H1 (cell line): ENCODE data around the gene ARSA. TPM values are rescaled to one million over a fixed set of nuclear protein-coding genes. Genes with fewer than 3 reads are reported as not detected.

Source experiments
- CTCF ChIA-PET: fragments of 300-600 bp; sonication (Branson Sonifier 250); formaldehyde crosslinking; loops from one replicate; lab custom pipeline; 2021; ENCODE audit not compliant: partially characterized antibody; lab: Charles Lee
- POLR2A ChIA-PET: fragments of 300-600 bp; sonication (Branson Sonifier 250); formaldehyde crosslinking; loops from one replicate; lab custom pipeline; 2021; ENCODE audit warnings: inconsistent platforms; ENCODE audit not compliant: partially characterized antibody; lab: Charles Lee
- DNase-seq, 2 experiments: peaks; one replicate each; pipeline versions ENCODE4 v3.0.0 to v3.0.0-alpha.2; 2010 to 2022; ENCODE audit warnings: low spot score in 2 of 2, low read depth in 1 of 2, mixed read lengths in 1 of 2
- FAIRE-seq: peaks from 2 replicates; lab custom pipeline; 2011; peaks lifted over from hg19 to GRCh38; lab: Jason Lieb, UNC
- H2AFZ ChIP-seq: 2 replicates; pipeline ENCODE4 v1.8.1; 2012; ENCODE audit warnings: low read length, inconsistent platforms
- H2AK5ac ChIP-seq: 2 replicates; pipeline ENCODE4 v1.6.1; 2013; ENCODE audit warnings: low read depth, low read length
- H2BK120ac ChIP-seq: replicated peaks from 2 replicates; pipeline ENCODE3; 2013; ENCODE audit warnings: low read depth, low read length, inconsistent platforms
- H2BK12ac ChIP-seq: 2 replicates; pipeline ENCODE4 v1.6.1; 2013; ENCODE audit warnings: low read depth, low read length
- H2BK15ac ChIP-seq: 2 replicates; pipeline ENCODE4 v1.6.1; 2013; ENCODE audit warnings: low read length
- H2BK20ac ChIP-seq: 2 replicates; pipeline ENCODE4 v1.6.1; 2013; ENCODE audit warnings: low read length
- H2BK5ac ChIP-seq: 2 replicates; pipeline ENCODE4 v1.6.1; 2013; ENCODE audit warnings: low read depth, low read length
- H3K14ac ChIP-seq: 2 replicates; pipeline ENCODE4 v1.6.1; 2013; ENCODE audit warnings: inconsistent platforms; ENCODE audit not compliant: insufficient read length
- H3K18ac ChIP-seq: 2 replicates; pipeline ENCODE4 v1.6.1; 2013; ENCODE audit warnings: low read length; ENCODE audit errors: extremely low read depth
- H3K23ac ChIP-seq: 2 replicates; pipeline ENCODE4 v1.6.1; 2013; ENCODE audit warnings: inconsistent platforms; ENCODE audit not compliant: insufficient read length
- H3K23me2 ChIP-seq: 2 replicates; pipeline ENCODE4 v1.6.1; 2013; ENCODE audit warnings: low read depth, low read length
- H3K27ac ChIP-seq: 2 replicates; pipeline ENCODE4 v1.6.1; 2011; ENCODE audit warnings: low read depth, low read length, inconsistent platforms
- H3K27me3 ChIP-seq, 4 experiments: replicated peaks in 1 of 4; 1 replicate in 1 of 4; 2 replicates in 3 of 4; pipeline versions ENCODE4 v1.6.1 to v1.8.1; 2011 to 2013; ENCODE audit warnings: low read length in 3 of 4, mild to moderate bottlenecking in 3 of 4, inconsistent platforms in 2 of 4, mixed read lengths in 2 of 4, moderate library complexity in 1 of 4; ENCODE audit not compliant: control insufficient read depth in 3 of 4, insufficient read depth in 3 of 4; ENCODE audit errors: extremely low read depth in 1 of 4
- H3K36me3 ChIP-seq, 4 experiments: 2 replicates each; pipeline versions ENCODE4 v1.6.1 to v1.8.1; 2011 to 2013; ENCODE audit warnings: mild to moderate bottlenecking in 4 of 4, low read length in 3 of 4, moderate library complexity in 2 of 4, control low read depth in 1 of 4, inconsistent platforms in 1 of 4; ENCODE audit not compliant: insufficient read depth in 4 of 4, control insufficient read depth in 2 of 4
- H3K4ac ChIP-seq: replicated peaks from 2 replicates; pipeline ENCODE3; 2013; ENCODE audit warnings: low read length, low read depth, mixed read lengths, inconsistent platforms; ENCODE audit not compliant: insufficient read length
- H3K4me1 ChIP-seq, 4 experiments: replicated peaks in 1 of 4; 1 replicate in 1 of 4; 2 replicates in 3 of 4; pipeline versions ENCODE4 v1.6.1 to v1.8.1; 2011 to 2013; ENCODE audit warnings: low read length in 3 of 4, inconsistent platforms in 2 of 4, mixed read lengths in 1 of 4; ENCODE audit not compliant: insufficient read depth in 4 of 4, control insufficient read depth in 3 of 4
- H3K4me2 ChIP-seq, 2 experiments: 2 replicates each; pipeline versions ENCODE4 v1.6.1 to v1.8.1; 2011 to 2013; ENCODE audit warnings: low read depth in 2 of 2, low read length in 2 of 2, control low read depth in 1 of 2, inconsistent platforms in 1 of 2, mild to moderate bottlenecking in 1 of 2; ENCODE audit not compliant: insufficient read depth in 1 of 2
- H3K4me3 ChIP-seq, 4 experiments: fragments of 200-600, 300-600 bp in 1 of 4; sonication (generic), shearing (Covaris generic), sonication (Bioruptor Twin) in 1 of 4; 2 replicates each; pipeline versions ENCODE4 v1.5.1 to v1.8.1; 2011 to 2016; ENCODE audit warnings: low read length in 4 of 4, low read depth in 3 of 4, control low read depth in 2 of 4, inconsistent platforms in 2 of 4, mild to moderate bottlenecking in 2 of 4, mixed read lengths in 1 of 4, moderate library complexity in 1 of 4; ENCODE audit not compliant: insufficient read depth in 2 of 4; ENCODE audit errors: extremely low read depth in 1 of 4
- H3K56ac ChIP-seq: replicated peaks from 2 replicates; pipeline ENCODE3; 2013; ENCODE audit warnings: low read depth, mild to moderate bottlenecking, mixed read lengths, low read length, inconsistent platforms; ENCODE audit not compliant: insufficient read length
- H3K79me1 ChIP-seq: 2 replicates; pipeline ENCODE4 v1.6.1; 2013; ENCODE audit warnings: low read depth, low read length, control low read depth
- H3K79me2 ChIP-seq, 2 experiments: 2 replicates each; pipeline versions ENCODE4 v1.6.1 to v1.8.1; 2012 to 2013; ENCODE audit warnings: low read length in 2 of 2, mild to moderate bottlenecking in 2 of 2, inconsistent platforms in 1 of 2; ENCODE audit not compliant: insufficient read depth in 2 of 2, control insufficient read depth in 1 of 2
- H3K9ac ChIP-seq, 4 experiments: replicated peaks in 1 of 4; 1 replicate in 1 of 4; 2 replicates in 3 of 4; pipeline versions ENCODE4 v1.6.1 to v1.8.1; 2011 to 2013; ENCODE audit warnings: low read depth in 3 of 4, low read length in 3 of 4, control low read depth in 2 of 4, mild to moderate bottlenecking in 2 of 4, moderate library complexity in 2 of 4, inconsistent platforms in 1 of 4; ENCODE audit errors: extremely low read depth in 1 of 4
- H3K9me3 ChIP-seq, 2 experiments: 2 replicates each; pipeline versions ENCODE4 v1.6.1 to v1.8.1; 2012 to 2013; ENCODE audit warnings: mild to moderate bottlenecking in 2 of 2, moderate library complexity in 2 of 2, control low read depth in 1 of 2, inconsistent platforms in 1 of 2, low read depth in 1 of 2, low read length in 1 of 2, mixed read lengths in 1 of 2; ENCODE audit not compliant: insufficient read depth in 2 of 2
- H4K20me1 ChIP-seq, 2 experiments: replicated peaks in 1 of 2; 2 replicates each; pipeline versions ENCODE3 to v1.8.1; 2011 to 2013; ENCODE audit warnings: inconsistent platforms in 2 of 2, low read length in 2 of 2, mild to moderate bottlenecking in 1 of 2; ENCODE audit not compliant: insufficient read depth in 2 of 2, control insufficient read depth in 1 of 2
- H4K5ac ChIP-seq: 2 replicates; pipeline ENCODE4 v1.6.1; 2013; ENCODE audit warnings: low read length, low read depth, mixed read lengths, inconsistent platforms; ENCODE audit not compliant: insufficient read length
- H4K8ac ChIP-seq: 2 replicates; pipeline ENCODE4 v1.8.0; 2013; ENCODE audit warnings: mild to moderate bottlenecking, moderate library complexity, low read length, inconsistent platforms; ENCODE audit not compliant: insufficient read depth; ENCODE audit errors: extremely low read depth
- H4K91ac ChIP-seq: replicated peaks from 2 replicates; pipeline ENCODE3; 2013; ENCODE audit warnings: low read length, mixed read lengths, inconsistent platforms; ENCODE audit not compliant: insufficient read length
- BCL11A ChIP-seq, 2 experiments: IDR thresholded peaks; one replicate each; pipeline ENCODE4 v1.6.1; 2011; ENCODE audit warnings: low read depth in 2 of 2, low read length in 2 of 2, mild to moderate bottlenecking in 2 of 2
- CBX8 ChIP-seq: fragments of 300-800, 300-1000 bp; sonication (generic); IDR thresholded peaks from 2 replicates; pipeline ENCODE4 v1.7.1; 2016; ENCODE audit warnings: low read depth, low read length, borderline replicate concordance
- CHD1 ChIP-seq: IDR thresholded peaks from 2 replicates; pipeline ENCODE4 v1.6.1; 2012; ENCODE audit warnings: low read depth, low read length, improper control_type of control experiment
- CHD2 ChIP-seq: IDR thresholded peaks from 2 replicates; pipeline ENCODE4 v1.6.1; 2012; ENCODE audit warnings: low read length, improper control_type of control experiment
- CREB1 ChIP-seq: IDR thresholded peaks from 2 replicates; pipeline ENCODE4 v1.6.1; 2012; ENCODE audit warnings: inconsistent platforms
- E2F6 ChIP-seq: IDR thresholded peaks from 2 replicates; pipeline ENCODE4 v1.6.1; 2012; ENCODE audit warnings: inconsistent platforms
- EGR1 ChIP-seq: IDR thresholded peaks from 2 replicates; pipeline ENCODE4 v1.6.1; 2011; ENCODE audit warnings: low read depth, low read length, borderline replicate concordance
- GTF2F1 ChIP-seq: IDR thresholded peaks from 2 replicates; pipeline ENCODE4 v1.6.1; 2012; ENCODE audit warnings: low read depth, low read length, improper control_type of control experiment, borderline replicate concordance
- JUN ChIP-seq: IDR thresholded peaks from 2 replicates; pipeline ENCODE4 v1.6.1; 2011; ENCODE audit warnings: low read depth, mild to moderate bottlenecking, improper control_type of control experiment, low read length
- KDM5A ChIP-seq: fragments of 200-600 bp; IDR thresholded peaks from 2 replicates; pipeline ENCODE4 v1.7.1; 2012; ENCODE audit warnings: mild to moderate bottlenecking, low read length, inconsistent platforms, mixed read lengths
- SIRT6 ChIP-seq: IDR thresholded peaks from one replicate; pipeline ENCODE4 v1.7.1; 2012; ENCODE audit warnings: low read length, inconsistent platforms
- SIX5 ChIP-seq: IDR thresholded peaks from 2 replicates; pipeline ENCODE4 v1.6.1; 2011; ENCODE audit warnings: mild to moderate bottlenecking, low read depth, low read length
- SRF ChIP-seq: IDR thresholded peaks from 2 replicates; pipeline ENCODE4 v1.6.1; 2011; ENCODE audit warnings: mild to moderate bottlenecking, low read depth, low read length, moderate library complexity
- TBP ChIP-seq: IDR thresholded peaks from 2 replicates; pipeline ENCODE4 v1.6.1; 2011; ENCODE audit warnings: low read depth, low read length, improper control_type of control experiment
- WGBS, 2 experiments: shearing (Covaris generic) in 1 of 2; methylation state at CpG; one replicate each; pipeline versions ENCODE4 v1.1.6 to v1.1.7; 2013 to 2015; ENCODE audit warnings: low lambda C conversion rate in 2 of 2, mixed read lengths in 2 of 2, inconsistent platforms in 1 of 2, low coverage in 1 of 2, missing lambda C conversion rate in 1 of 2; ENCODE audit not compliant: insufficient replicate concordance in 2 of 2, insufficient coverage in 1 of 2, insufficient read length in 1 of 2; ENCODE audit errors: extremely low coverage in 1 of 2, missing lambda C conversion rate in 1 of 2; 5-methylcytosine and 5-hydroxymethylcytosine counted together
- polyA plus RNA-seq, 7 experiments: library from polyadenylated mRNA; depleted of rRNA in 3 of 7; stranded (reverse) in 5 of 7; unstranded in 2 of 7; fragments of >200 nt in 5 of 7; fragments of 200-250 nt in 2 of 7; gene quantifications; 1 replicate in 5 of 7; 2 replicates in 1 of 7; 4 replicates in 1 of 7; pipeline versions ENCODE4 v1.2.1 to v1.2.3, GENCODE V29; 2011 to 2013; ENCODE audit warnings: missing spikeins in 2 of 7, mixed read lengths in 2 of 7
- total RNA-seq: library from RNA; stranded (reverse); fragmentation: NEBNext Ultra II Directional; extraction: Animal tissue kit (Norgen Biotek cat#: 25700); gene quantifications from 2 replicates; pipeline ENCODE4 v1.2.1, GENCODE V29; 2021

Gene ARSA
- total and polyA plus RNA-seq, 2 of the 8 experiments (the other 6 are each of a cell fraction or from before 2014, with no cell fraction given) = 9.8 to 10.1 TPM

GRCh38 chr22:50577697-50577986 lies 50.3 kb downstream of the ARSA start:
- DNase-seq (no peak), FAIRE-seq (no peak)
- no peak overlapping the region for H3K4me2 ChIP-seq
- H3K56ac ChIP-seq = no peak overlapping the region
- H3K79me1 ChIP-seq = peaks cover 7% of the 10 kb centered on the region; the same call in 1 of the 2 replicates
- H2AK5ac ChIP-seq = no peak overlapping the region
- H3K9me3 ChIP-seq = no peaks in the 10 kb centered on the region
- H3K4ac ChIP-seq = no peak overlapping the region
- no peak overlapping the region for H3K18ac ChIP-seq
- H3K23ac ChIP-seq = no peak overlapping the region
- no peak overlapping the region for H3K14ac ChIP-seq
- no peak overlapping the region for H2BK20ac ChIP-seq
- H3K4me1 ChIP-seq = peaks cover 0 to 4% (median 3%) of the 10 kb centered on the region in 4 experiments; a peak in 3 of 7 replicates
- H3K27ac ChIP-seq = no peak overlapping the region
- H2AFZ ChIP-seq = no peak overlapping the region
- H2BK120ac ChIP-seq = no peak overlapping the region
- no peak overlapping the region for H4K91ac ChIP-seq
- ChIA-PET CTCF (interaction anchor here (1.5 to 8.1 kb wide), 10 partner anchors 10 to 122 kb away, joined by 5 to 84 read pairs (median 16); partner anchors contain the start of gene SYCE3), POLR2A (interaction anchor here (2.7 to 5.4 kb wide), 2 partner anchors 13 to 21 kb away, joined by 8 to 37 read pairs; partner anchors contain the start of gene SYCE3)
- H4K20me1 ChIP-seq = peaks cover 5 to 10% of the 10 kb centered on the region in 2 experiments
- H4K8ac ChIP-seq = no peak overlapping the region
- peaks cover 4% of the 10 kb centered on the region; the same call in 1 of the 2 replicates for H3K23me2 ChIP-seq
- 91% methylated on average over 15 of the region's 23 CpGs; no CpG with 5 or more reads in 1 of the 2 experiments for WGBS, 2 experiments
- no peak overlapping the region for H2BK5ac ChIP-seq
- no peak overlapping the region for H4K5ac ChIP-seq
- H3K27me3 ChIP-seq = no peaks in the 10 kb centered on the region
- no peak overlapping the region for H2BK12ac ChIP-seq
- H3K9ac ChIP-seq = no peak overlapping the region
- H3K36me3 ChIP-seq = peaks cover 6 to 13% (median 8%) of the 10 kb centered on the region in 4 experiments; a peak in 7 of 8 replicates
- H3K4me3 ChIP-seq = no peak overlapping the region
- H2BK15ac ChIP-seq = no peak overlapping the region
- H3K79me2 ChIP-seq = peaks cover 0 to 7% of the 10 kb centered on the region in 2 experiments; a peak in 1 of 4 replicates
- TF ChIP-seq E2F6 = no peak
- TF ChIP-seq EGR1 = no peak
- no peak for TF ChIP-seq KDM5A
- TF ChIP-seq SRF = no peak
- no peak for TF ChIP-seq GTF2F1
- no peak for TF ChIP-seq SIRT6
- TF ChIP-seq JUN = no peak
- no peak for TF ChIP-seq CHD1
- no peak for TF ChIP-seq CREB1
- TF ChIP-seq CBX8 = no peak
- TF ChIP-seq SIX5 = no peak
- no peak for TF ChIP-seq TBP
- TF ChIP-seq CHD2 = no peak
- TF ChIP-seq BCL11A (IDR thresholded peaks at IDR 0.05; ENCODE audit: low read depth in 2 of 2, low read length in 2 of 2) = no peak
